ENCODE data around the gene NHLH1. TPM values are rescaled to one million over a fixed set of nuclear protein-coding genes. Genes with fewer than 3 reads are reported as not detected.

Gene NHLH1
- total and polyA plus RNA-seq, 2 donors (not counting 3 experiments of a cell fraction or from before 2014, with no cell fraction given) = 0.46 TPM

- no peaks in the 10 kb centered on the region for H4K20me1 ChIP-seq (replicated peaks; ENCODE audit: control insufficient read depth, extremely low read depth, insufficient read depth, low read length)
- no peak overlapping the region for H2AFZ ChIP-seq (ENCODE audit: low read depth, low read length)
- H3K79me2 ChIP-seq (ENCODE audit: control insufficient read depth, insufficient read depth, low read length) = peaks cover 24% of the 10 kb centered on the region
- peaks cover 29 to 31% of the 10 kb centered on the region in 2 experiments for H3K36me3 ChIP-seq (ENCODE audit: control insufficient read depth in 2 of 2, extremely low read depth in 1 of 2, insufficient read depth in 2 of 2, low read length in 2 of 2)
- BruUV-seq (replicated peaks) = no TSS peak
- no peak for FAIRE-seq
- no peak overlapping the region for H3K27ac ChIP-seq (ENCODE audit: insufficient read depth, low read depth, low read length)
- intact Hi-C loops (cut with micrococcal nuclease) = no loop called here
- H3K4me2 ChIP-seq (ENCODE audit: insufficient read depth, low read length) = no peak overlapping the region
- no peak for DNase-seq (ENCODE audit: low read depth, low spot score)
- TF ChIP-seq POLR2A (IDR thresholded peaks at IDR 0.05; ENCODE audit: low read depth, low read length) (no peak), MAX (IDR thresholded peaks at IDR 0.05; ENCODE audit: insufficient read depth, insufficient read length) (no peak), FOS (IDR thresholded peaks at IDR 0.05; ENCODE audit: borderline replicate concordance, insufficient read depth, low read length) (no peak), EZH2 (IDR thresholded peaks at IDR 0.05; ENCODE audit: borderline replicate concordance, low read depth, low read length, severe bottlenecking) (no peak), GATA2 (IDR thresholded peaks at IDR 0.05; ENCODE audit: insufficient read depth, insufficient read length, low read depth, low read length) (no peak)
- H3K4me1 ChIP-seq (ENCODE audit: control insufficient read depth, extremely low read depth, insufficient read depth, low read length) = no peaks in the 10 kb centered on the region
- no peaks in the 10 kb centered on the region for H3K9me3 ChIP-seq (replicated peaks; ENCODE audit: control insufficient read depth, insufficient read depth, low read length)
- no peak overlapping the region for H3K4me3 ChIP-seq (replicated peaks in 1 of 3; ENCODE audit: insufficient read depth in 1 of 3, low read depth in 1 of 3, low read length in 3 of 3)
- POLR2A ChIA-PET = no interaction called here
- CTCF ChIA-PET = interaction anchor here (0.7 to 4.8 kb wide), 4 partner anchors 9 to 139 kb away, joined by 3 to 24 read pairs (median 5); no protein-coding TSS in a partner anchor
- no peaks in the 10 kb centered on the region for H3K9me1 ChIP-seq (replicated peaks; ENCODE audit: control insufficient read depth, extremely low read depth, insufficient read depth, low read length)
- no peaks in the 10 kb centered on the region for H3K27me3 ChIP-seq (ENCODE audit: control insufficient read depth in 2 of 2, insufficient read depth in 2 of 2, low read length in 2 of 2)
- H3K9ac ChIP-seq (replicated peaks; ENCODE audit: extremely low read depth, insufficient read depth, low read length) = no peak overlapping the region
- dilution Hi-C loops (cut with MboI; ENCODE audit: extremely low pct_ligation_motif_present, low sequenced_read_pairs) = no loop called here
Measured at GRCh38 chr1:160332516-160332915, 34.4 kb upstream of the NHLH1 start.

GRCh38 chr1:160338580-160338979, 28.3 kb upstream of the NHLH1 start:
- Histone ChIP-seq H4K20me1 (replicated peaks; ENCODE audit: control insufficient read depth, extremely low read depth, insufficient read depth, low read length) (peaks cover 3% of the 10 kb centered on the region), H3K4me2 (ENCODE audit: insufficient read depth, low read length) (no peak overlapping the region), H3K4me3 (replicated peaks in 1 of 3; ENCODE audit: insufficient read depth in 1 of 3, low read depth in 1 of 3, low read length in 3 of 3) (no peak overlapping the region), H3K4me1 (ENCODE audit: control insufficient read depth, extremely low read depth, insufficient read depth, low read length) (peaks cover 31% of the 10 kb centered on the region), H2AFZ (ENCODE audit: low read depth, low read length) (no peak overlapping the region), H3K9me3 (replicated peaks; ENCODE audit: control insufficient read depth, insufficient read depth, low read length) (no peaks in the 10 kb centered on the region), H3K27me3 (ENCODE audit: control insufficient read depth in 2 of 2, insufficient read depth in 2 of 2, low read length in 2 of 2) (no peaks in the 10 kb centered on the region), H3K9ac (replicated peaks; ENCODE audit: extremely low read depth, insufficient read depth, low read length) (no peak overlapping the region), H3K9me1 (replicated peaks; ENCODE audit: control insufficient read depth, extremely low read depth, insufficient read depth, low read length) (no peaks in the 10 kb centered on the region), H3K27ac (ENCODE audit: insufficient read depth, low read depth, low read length) (no peak overlapping the region), H3K79me2 (ENCODE audit: control insufficient read depth, insufficient read depth, low read length) (peaks cover 77% of the 10 kb centered on the region), H3K36me3 (ENCODE audit: control insufficient read depth in 2 of 2, extremely low read depth in 1 of 2, insufficient read depth in 2 of 2, low read length in 2 of 2) (peaks cover 10 to 24% of the 10 kb centered on the region in 2 experiments)
- POLR2A ChIA-PET = no interaction called here
- intact Hi-C loops (cut with micrococcal nuclease) (no loop called here), dilution Hi-C loops (cut with MboI; ENCODE audit: extremely low pct_ligation_motif_present, low sequenced_read_pairs) (no loop called here)
- no TSS peak for BruUV-seq (replicated peaks)
- FAIRE-seq (no peak), DNase-seq (ENCODE audit: low read depth, low spot score) (no peak)
- CTCF ChIA-PET = interaction anchor here (0.6 to 2.4 kb wide), 6 partner anchors 16 to 94 kb away, joined by 3 to 17 read pairs (median 7); partner anchors contain the start of gene PEX19
- TF ChIP-seq GATA2 (IDR thresholded peaks at IDR 0.05; ENCODE audit: insufficient read depth, insufficient read length, low read depth, low read length) (no peak), MAX (IDR thresholded peaks at IDR 0.05; ENCODE audit: insufficient read depth, insufficient read length) (no peak), FOS (IDR thresholded peaks at IDR 0.05; ENCODE audit: borderline replicate concordance, insufficient read depth, low read length) (no peak), MYC (IDR thresholded peaks at IDR 0.05; ENCODE audit: low read depth, low read length) (no peak), JUN (IDR thresholded peaks at IDR 0.05; ENCODE audit: borderline replicate concordance, insufficient read depth, insufficient read length, low read depth) (no peak), CTCF (IDR thresholded peaks at IDR 0.05; ENCODE audit: extremely low read depth in 1 of 2, insufficient read depth in 1 of 2, low read depth in 1 of 2, low read length in 2 of 2) (no peak), EZH2 (IDR thresholded peaks at IDR 0.05; ENCODE audit: borderline replicate concordance, low read depth, low read length, severe bottlenecking) (no peak), POLR2AphosphoS5 (IDR thresholded peaks at IDR 0.05; ENCODE audit: insufficient read depth, low read depth, low read length) (no peak), POLR2A (IDR thresholded peaks at IDR 0.05; ENCODE audit: low read depth, low read length) (no peak)

Measured in endothelial cell of umbilical vein (primary cell).